GM15510 (cell line): ENCODE data around the gene PNMT.

ENCODE experiments used
- POLR2A ChIP-seq: IDR thresholded peaks from 3 replicates; pipeline ENCODE4 v1.6.1; 2011; ENCODE audit warnings: borderline replicate concordance; ENCODE audit not compliant: insufficient read length; ENCODE audit errors: extremely low read depth

PNMT gene

DNA sequence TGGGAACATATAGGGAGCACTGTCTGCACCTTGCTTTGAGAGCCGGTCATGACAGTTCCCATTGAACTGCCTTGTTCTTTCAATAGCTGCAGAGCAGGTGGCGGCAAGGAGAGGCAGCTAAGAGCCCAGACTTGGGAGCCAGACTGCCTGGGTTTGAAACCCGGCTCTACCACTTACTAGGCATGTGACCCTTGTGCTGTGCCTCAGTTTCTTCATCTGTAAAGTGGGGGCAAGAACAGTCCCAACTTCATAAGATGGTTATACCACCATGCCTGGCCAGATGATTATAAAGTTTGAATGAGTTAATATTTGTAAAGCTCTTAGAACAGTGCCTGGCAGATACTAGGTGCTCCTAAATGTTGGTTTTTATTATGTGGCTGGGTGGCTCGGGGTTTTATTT, 46.0 kb downstream of the PNMT start:
- no peak for TF ChIP-seq POLR2A

DNA sequence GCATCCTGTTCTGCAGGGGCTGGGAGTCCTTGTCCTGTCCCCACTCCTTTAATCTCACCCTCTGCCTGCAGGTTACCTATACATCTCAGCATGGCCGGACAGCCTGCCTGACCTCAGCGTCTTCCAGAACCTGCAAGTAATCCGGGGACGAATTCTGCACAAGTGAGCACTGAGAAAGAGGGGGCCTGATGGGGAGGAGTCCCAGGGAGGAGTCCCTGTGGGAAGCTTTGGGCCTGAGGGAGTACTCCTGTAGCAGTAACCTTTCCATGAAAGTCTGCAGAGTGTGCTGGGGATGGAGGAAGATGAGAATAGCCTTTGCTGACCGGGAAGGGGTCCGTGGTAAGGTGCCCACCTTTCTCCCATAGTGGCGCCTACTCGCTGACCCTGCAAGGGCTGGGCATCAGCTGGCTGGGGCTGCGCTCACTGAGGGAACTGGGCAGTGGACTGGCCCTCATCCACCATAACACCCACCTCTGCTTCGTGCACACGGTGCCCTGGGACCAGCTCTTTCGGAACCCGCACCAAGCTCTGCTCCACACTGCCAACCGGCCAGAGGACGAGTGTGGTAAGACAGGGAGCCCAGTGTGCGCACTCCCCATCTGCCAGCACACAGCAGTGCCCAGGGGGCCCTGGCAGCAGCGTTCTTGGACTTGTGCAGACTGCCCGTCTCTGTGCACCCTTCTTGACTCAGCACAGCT, 47.3 kb downstream of the PNMT start:
- TF ChIP-seq POLR2A: no peak

DNA sequence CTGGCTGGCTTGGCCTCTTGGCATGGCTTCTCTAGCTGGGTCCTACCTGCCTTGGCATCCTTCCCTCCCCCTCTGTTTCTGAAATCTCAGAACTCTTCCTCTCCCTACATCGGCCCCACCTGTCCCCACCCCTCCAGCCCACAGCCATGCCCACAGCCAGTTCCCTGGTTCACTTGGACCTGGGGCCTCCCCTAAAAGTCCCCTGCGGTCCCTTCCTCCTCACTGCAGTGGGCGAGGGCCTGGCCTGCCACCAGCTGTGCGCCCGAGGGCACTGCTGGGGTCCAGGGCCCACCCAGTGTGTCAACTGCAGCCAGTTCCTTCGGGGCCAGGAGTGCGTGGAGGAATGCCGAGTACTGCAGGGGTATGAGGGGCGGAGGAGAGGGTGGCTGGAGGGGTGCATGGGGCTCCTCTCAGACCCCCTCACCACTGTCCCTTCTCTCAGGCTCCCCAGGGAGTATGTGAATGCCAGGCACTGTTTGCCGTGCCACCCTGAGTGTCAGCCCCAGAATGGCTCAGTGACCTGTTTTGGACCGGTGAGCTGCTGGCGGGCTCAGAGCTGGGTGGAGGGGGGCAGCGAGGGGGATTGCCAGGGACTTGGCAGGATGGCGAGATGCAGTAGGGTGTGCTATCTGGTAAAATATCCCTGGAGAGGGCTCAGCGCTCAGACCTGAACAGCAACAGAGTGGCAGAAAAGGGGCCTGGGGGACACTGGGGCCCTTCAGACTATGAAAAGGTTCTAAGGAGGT, 48.0 kb downstream of the PNMT start:
- TF ChIP-seq POLR2A: no peak

DNA sequence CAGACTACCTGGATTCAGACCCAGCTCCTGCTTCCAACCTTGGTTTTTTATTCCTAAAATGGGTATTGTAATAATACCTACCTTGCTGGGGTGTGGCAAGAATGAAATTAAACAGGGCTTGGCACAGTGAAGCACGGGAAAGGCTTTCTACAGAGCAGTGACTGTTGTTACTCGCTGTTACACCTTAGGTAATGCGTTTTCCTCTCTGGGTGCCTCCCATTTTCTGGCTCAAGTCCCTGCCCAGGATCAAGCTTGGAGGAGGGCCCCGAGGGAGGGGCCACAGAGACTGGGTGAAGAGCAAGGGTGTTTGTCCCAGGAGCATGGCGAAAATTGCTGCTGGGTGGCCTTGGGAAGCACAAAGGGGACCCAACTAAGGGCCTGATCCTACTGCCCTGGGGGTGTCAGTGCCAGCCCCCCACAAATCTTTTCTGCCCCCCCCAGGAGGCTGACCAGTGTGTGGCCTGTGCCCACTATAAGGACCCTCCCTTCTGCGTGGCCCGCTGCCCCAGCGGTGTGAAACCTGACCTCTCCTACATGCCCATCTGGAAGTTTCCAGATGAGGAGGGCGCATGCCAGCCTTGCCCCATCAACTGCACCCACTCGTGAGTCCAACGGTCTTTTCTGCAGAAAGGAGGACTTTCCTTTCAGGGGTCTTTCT, 48.8 kb downstream of the PNMT start:
- no peak for TF ChIP-seq POLR2A

DNA sequence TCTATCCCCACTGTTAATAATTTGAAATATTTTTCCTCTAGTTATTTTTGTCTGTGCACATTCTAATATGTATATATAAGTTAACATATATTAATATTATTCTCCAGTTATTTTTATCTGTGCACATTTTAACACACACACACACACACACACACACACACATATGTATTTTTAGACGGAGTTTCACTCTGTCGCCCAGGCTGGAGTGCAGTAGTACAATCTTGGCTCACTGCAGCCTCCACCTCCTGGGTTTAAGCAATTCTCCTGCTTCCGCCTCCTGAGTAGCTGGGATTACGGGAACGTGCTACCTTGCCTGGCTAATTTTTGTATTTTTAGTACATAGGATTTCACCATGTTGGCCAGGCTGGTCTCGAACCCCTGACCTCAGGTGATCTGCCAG, 49.4 kb downstream of the PNMT start:
- no peak for TF ChIP-seq POLR2A

DNA sequence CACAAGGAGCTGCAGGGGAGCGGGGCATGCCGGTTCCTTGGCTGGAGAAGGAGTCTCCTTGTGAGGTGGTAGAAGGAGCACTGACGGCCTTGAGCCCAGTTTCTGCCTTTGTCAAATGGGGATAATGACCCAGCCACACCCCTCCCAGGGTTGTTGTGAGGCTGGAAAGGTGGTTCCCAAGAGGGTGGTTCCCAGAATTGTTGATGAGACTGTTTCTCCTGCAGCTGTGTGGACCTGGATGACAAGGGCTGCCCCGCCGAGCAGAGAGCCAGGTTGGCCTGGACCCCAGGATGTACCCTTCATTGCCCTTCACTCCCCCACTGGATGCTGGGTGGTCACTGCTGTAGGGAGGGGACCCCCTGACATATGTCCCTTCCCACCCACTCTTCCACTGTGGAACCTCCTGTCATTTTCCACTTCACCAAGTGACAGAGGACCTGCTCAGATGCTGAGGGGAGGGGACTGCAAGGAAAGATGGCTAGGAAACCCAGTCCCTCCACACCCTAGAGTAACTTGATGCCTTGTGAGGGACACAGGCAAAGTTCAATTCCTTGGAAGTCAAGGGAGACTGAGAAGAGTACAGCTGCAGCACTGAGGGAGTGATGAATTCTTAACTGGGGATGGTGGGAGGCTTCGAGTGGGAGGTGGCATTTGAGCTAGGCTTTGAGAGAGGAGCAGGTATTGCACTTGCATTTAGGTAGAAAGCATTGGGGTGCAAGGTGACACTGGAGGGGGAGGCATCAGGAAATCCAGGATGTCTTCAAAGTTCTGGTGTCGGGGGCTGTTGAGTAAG, 51.5 kb downstream of the PNMT start:
- TF ChIP-seq POLR2A: no peak
